Activated gamma-delta T cell (primary cell): ENCODE data around the gene KLLN.
"Not testable (repeated sequence)": the region's sequence is repeated elsewhere in the genome, so short reads cannot be mapped to it uniquely, and the experiment has no call there.

Source experiments
- DNase-seq: peaks from one replicate; lab custom pipeline; 2025; lab: John Stamatoyannopoulos, UW

The KLLN gene

DNA sequence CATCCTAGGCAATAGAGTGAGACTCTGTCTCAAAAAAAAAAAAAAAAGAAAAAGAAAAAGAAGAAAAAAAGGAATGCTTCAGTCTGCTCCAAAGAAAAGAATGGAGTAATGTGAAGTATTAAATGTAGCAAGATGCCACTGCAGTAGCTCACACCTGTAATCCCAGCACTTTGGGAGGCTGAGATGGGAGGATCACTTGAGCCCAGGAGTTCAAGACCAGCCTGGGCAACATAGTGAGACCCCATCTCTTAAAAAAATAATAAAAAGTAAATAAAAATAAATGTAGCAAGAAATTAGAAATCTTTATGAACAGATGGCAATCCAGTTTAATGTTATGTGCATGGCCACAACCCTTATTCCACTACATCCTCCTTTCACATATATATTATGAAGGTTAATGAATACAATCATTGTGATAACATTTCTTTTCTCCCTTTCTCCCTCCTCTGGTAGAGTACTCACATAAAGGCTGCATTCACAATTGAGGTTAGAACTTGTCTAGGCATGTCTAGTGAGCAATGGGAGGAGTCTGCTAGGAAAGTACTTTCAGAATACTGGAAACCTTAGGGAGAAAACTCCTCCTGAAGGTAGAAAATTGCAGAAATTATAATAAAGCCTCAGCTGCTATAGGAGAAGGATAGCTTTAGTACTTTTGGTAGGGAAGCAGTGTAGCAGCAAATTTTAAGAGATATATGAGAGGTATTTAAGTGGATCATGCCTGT lies 20.4 kb downstream of the KLLN start:
- DNase-seq: no peak

DNA sequence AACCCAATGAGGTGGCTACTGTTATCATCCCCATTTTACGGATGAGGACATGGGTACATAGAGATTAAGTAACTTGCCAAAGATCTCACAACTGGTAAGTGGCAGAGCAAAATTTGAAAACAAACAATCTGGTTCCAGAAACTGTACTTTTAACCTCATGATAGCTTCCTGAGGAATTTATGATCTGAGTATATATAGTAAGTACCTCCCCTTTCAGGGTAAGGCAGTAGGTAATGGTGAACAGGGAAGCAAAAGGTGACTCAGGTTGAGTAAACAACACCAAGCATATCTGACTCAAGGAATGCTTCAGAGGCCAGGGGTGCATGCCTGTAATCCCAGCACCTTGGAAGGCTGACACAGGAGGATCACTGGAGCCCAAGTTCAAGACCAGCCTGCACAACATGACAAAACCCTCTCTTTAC lies 21.1 kb downstream of the KLLN start:
- DNase-seq: no peak

- no peak for DNase-seq
Observed at GRCh38 chr10:87841186-87841585, 22.1 kb downstream of the KLLN start.

GRCh38 chr10:87838650-87839049 lies 24.7 kb downstream of the KLLN start:
- DNase-seq: no peak

DNA sequence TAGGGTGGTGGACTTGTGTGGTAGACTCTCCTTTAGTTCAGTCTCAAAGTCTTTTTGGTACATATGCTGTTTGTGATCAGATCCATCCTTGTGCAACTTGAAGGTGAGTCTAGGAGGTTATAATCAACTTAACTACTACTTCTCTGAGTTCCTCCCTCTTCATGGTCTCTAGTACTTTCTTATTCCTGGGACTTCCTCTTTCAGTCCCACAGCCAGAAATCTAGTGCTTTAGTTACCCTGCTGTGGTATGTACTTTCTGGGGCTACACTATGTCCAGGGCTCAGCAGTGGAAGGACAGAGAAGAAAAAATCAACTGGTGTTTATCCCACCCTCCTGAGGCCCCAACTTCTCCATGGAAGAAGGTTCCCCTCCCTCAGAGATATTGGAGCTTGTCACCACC lies 25.9 kb downstream of the KLLN start:
- no peak for DNase-seq

DNA sequence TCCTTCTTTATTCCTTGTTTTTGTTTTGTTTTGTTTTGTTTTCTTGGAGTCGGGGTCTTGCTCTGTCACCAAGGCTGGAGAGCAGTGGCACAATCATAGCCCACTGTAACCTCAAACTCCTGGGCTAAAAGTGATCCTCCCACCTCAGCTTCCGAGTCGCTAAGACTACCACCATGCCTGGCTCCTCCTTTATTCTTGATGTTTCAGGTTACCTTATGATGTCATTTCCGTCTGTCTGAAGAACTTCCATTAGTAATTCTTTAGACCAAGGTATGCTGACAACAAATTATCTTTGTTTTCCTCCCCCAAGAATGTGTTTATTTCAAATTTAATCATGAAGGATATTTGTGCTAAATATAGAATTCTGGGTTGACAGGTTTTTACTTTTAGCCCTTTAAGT lies 27.2 kb downstream of the KLLN start:
- no peak for DNase-seq

DNA sequence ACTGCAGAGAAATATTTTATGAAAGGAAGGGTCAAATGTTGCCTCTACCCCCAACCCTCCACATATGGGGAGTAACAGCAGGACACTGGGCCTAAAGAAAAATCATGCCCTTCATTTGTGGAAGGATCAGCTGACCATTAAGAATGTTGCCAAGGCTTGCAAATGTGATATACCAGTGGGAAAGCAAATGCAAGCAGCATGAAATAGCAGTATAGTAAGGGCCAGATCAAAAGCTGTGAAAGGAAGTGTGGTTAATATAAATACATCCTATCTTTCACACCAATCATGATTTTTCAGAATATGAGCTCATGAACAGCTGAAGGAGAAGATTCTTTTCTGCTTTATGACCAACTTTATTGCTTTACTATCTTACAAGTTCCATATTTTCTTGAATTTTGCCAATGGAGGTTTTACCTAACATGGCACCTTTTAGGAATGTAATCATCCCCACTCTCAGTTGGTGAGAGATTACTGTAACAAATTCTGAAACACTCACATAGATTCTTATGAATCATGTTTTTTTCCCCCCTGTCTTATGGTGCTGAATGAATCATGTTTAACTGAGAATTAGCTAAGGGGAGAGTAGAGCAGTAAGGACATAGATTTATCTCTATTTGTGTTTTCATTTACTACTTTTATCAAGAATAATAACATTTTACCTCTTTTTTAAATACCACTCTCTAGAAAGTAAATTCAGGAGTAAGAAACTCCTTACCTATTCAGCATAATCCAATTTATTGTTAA lies 33.2 kb downstream of the KLLN start:
- DNase-seq: no peak

DNA sequence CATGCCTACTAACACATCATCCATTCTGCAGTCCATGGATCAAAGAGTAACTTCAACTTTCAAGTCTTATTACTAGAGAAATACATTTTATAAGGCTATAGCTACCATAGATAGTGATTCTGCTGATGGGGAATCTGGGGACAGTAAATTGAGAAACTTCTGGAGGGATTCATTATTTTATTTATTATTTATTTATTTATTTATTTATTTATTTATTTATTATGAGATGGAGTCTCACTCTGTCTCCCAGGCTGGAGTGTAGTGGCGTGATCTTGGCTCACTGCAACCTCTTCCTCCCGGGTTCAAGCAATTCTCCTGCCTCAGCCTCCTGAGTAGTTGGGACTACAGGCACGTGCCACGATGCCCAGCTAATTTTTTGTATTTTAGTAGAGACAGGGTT lies 34.3 kb downstream of the KLLN start:
- not testable (repeated sequence) for DNase-seq

DNA sequence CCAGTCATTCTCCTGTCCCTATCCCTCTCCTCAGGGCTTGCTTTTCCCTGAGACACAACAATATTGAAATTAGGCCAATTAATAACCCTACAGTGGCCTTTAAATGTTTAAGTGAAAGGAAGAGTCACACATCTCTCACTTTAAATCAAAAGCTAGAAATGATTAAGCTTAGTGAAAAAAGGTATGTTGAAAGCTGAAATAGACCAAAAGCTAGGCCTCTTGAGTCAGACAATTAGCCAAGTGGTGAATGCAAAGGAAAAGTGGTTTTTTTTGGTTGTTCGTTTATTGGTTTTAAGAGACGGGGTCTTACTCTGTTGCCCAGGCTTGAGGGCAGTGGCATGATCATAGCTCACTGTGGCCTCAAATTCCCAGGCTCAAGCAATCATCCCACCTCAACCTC lies 35.7 kb downstream of the KLLN start:
- no peak for DNase-seq

- DNase-seq: no peak
Observed at GRCh38 chr10:87826653-87827052, 36.7 kb downstream of the KLLN start.

- no peak for DNase-seq
Observed at GRCh38 chr10:87819289-87819585, 44.1 kb downstream of the KLLN start.

DNA sequence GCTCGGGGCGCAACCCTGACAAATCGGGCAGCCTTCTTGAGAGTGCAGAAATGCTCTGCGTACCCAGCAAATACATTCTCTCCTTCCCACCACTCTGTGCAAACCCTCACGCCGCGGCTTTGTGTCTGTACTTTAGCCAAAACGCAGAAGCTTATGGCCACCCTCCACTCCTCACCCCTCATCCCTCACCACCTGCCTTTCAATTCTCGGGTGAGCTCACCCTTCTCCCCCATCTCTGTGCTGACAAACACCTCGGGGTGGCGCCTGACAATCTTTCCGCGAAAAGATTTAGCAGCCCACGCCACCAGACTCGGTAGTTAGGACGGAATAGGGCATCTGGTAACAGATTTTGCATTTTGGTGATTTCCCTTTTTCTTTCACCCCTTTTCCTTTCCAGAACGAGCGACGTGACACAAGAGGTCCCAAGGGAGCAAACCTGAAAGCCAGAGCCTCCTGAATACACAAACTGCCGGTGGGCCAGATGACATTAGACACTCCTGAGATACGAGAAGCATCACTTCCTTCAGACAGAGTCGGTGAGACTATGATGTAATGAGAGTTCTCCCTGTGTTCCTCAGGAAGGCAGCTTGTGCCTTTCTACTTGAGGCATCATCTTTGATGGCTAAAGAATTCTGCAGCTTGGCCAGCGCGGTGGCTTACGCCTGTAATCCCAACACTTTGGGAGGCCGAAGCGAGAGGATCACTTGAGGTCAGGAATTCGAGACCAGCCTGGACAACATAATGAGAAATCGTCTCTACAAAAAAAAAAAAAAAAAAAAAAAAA lies 44.6 kb downstream of the KLLN start:
- DNase-seq: no peak

DNA sequence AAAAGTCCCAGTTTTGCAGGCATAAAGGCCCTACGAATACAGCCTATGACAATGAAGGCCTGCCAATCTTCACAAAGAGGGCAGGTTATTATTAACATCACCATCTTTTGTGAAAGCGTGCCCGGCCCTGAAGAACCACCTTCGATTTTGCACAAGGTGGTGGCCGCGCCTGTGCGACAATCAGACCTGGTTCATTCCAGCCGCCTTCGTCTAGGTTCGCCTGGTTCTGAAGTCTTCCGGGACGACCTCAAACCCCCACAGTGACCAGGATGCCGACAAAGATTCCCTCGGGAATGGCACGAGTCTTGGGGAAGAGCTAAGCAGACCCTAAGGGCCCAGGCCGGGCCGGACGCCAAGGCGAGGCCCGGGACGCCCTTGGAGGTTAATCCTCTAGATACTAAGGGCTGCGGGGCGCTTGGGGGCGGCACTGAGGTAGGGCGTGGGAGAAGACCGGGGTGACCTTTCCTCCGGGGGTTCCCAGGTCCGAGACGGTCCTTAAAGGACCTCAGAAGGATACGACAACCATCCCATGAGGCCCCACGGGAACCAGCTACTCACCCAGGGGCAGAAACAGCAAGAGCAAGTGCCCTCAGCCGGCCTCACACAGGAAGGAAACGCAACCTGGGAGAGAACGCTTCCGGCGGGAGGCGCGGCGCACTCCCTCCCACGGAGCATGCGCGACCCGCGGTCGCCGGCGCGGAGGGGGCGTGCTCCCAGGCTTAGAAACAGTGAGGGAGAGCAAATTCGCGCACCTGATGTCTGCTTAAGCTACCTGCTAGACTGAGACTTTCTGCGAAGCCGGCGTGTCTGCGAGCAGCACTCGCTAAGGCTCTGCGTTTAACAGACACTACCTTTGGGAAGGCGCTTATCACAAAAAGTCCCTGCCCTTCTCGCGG lies 45.5 kb downstream of the KLLN start, which contains the start of gene ATAD1:
ATAD1 (minus strand) TSS at position 618 of the 896 bp plus-strand sequence. CDS start 3,627 bp downstream, outside the sequence.
- DNase-seq: peak; percentile 83

DNA sequence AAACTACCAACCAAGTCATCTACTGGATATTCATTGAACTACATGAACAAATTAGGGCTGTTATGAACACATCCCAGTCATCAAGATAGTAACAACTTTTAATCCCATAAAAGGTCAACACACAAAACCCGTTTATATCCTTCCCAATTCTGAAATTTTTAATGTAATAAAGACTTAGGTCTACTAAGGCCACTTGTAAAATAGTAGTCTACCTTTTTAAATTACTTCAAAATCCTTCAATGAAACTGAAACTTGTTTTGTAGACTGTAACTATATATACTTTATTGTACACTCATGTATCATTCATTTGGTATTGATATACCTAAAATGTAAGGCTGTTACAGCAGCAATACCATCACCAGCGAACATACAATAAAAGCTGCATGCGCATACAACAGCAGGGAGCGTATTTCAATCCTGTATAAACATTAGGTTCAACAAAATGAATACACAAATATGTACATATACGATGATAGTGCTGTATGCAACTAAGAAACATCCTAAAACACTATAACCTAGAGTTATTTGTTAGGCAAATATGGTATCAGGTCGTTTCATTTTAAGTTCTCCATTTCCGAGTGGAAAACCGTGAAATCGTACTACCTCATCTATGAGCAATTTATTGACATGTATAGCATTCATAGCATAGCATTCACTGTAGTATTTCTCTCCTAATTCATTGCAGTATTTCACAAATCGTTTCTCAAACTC lies 46.3 kb downstream of the KLLN start:
- DNase-seq: no peak

DNA sequence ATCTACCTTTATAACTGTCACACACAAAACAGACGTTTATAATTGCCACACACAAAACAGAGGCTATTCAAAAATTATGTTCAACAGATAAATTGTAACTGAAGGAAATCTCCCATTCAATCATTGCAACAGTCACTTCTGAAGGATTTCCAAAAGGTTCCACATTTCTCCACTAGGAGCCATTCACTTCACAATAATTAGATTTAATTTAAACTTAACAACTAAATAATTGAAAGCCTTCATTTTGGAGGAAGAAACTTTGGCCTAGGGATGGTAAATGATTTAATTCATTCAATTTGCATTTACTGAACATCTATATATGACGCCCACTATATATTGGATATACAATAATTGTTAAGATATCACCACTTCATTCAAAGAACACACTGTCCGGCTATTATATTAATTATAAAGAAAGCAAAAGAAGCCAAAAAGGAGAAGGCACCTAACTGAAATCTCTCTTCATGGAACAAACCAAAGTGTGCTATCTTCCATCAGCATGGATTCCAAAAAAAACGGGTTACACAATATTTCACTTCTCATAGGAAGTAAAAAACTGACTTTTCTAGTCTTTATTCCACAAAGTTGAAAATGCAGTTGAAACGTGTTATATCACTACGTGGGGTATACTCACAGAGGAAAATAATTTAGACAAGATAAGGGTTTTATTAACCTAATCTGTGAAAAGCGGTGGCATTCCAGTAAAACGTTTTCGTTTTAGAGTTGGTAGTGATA lies 47.0 kb downstream of the KLLN start:
- no peak for DNase-seq
